Stimulated activated CD8-positive, alpha-beta memory T cell treated with anti-CD3 and anti-CD28 coated beads, Interleukin-15, amount 100 ng/mL, for 1 hour (primary cell): ENCODE results near the gene COPRS.

Experiments used
- DNase-seq: peaks from one replicate; pipeline ENCODE4 v3.0.0-alpha.2; 2020; ENCODE audit warnings: low read depth

Gene COPRS

GRCh38 chr17:31807846-31808245 is 51.2 kb downstream of the COPRS start:
- no peak for DNase-seq

- DNase-seq, result no peak
Measured at GRCh38 chr17:31806921-31807320, 52.1 kb downstream of the COPRS start.

- DNase-seq, result no peak
Measured at GRCh38 chr17:31803494-31804213, 55.4 kb downstream of the COPRS start.

- no peak for DNase-seq
Measured at GRCh38 chr17:31802502-31802901, 56.5 kb downstream of the COPRS start.
